ENCODE measurements around the gene USP28.
"Not testable (repeated sequence)": the region's sequence is repeated elsewhere in the genome, so short reads cannot be mapped to it uniquely, and the experiment has no call there.

The USP28 gene, protein sequence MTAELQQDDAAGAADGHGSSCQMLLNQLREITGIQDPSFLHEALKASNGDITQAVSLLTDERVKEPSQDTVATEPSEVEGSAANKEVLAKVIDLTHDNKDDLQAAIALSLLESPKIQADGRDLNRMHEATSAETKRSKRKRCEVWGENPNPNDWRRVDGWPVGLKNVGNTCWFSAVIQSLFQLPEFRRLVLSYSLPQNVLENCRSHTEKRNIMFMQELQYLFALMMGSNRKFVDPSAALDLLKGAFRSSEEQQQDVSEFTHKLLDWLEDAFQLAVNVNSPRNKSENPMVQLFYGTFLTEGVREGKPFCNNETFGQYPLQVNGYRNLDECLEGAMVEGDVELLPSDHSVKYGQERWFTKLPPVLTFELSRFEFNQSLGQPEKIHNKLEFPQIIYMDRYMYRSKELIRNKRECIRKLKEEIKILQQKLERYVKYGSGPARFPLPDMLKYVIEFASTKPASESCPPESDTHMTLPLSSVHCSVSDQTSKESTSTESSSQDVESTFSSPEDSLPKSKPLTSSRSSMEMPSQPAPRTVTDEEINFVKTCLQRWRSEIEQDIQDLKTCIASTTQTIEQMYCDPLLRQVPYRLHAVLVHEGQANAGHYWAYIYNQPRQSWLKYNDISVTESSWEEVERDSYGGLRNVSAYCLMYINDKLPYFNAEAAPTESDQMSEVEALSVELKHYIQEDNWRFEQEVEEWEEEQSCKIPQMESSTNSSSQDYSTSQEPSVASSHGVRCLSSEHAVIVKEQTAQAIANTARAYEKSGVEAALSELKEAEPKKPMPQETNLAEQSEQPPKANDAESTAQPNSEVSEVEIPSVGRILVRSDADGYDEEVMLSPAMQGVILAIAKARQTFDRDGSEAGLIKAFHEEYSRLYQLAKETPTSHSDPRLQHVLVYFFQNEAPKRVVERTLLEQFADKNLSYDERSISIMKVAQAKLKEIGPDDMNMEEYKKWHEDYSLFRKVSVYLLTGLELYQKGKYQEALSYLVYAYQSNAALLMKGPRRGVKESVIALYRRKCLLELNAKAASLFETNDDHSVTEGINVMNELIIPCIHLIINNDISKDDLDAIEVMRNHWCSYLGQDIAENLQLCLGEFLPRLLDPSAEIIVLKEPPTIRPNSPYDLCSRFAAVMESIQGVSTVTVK

DNA sequence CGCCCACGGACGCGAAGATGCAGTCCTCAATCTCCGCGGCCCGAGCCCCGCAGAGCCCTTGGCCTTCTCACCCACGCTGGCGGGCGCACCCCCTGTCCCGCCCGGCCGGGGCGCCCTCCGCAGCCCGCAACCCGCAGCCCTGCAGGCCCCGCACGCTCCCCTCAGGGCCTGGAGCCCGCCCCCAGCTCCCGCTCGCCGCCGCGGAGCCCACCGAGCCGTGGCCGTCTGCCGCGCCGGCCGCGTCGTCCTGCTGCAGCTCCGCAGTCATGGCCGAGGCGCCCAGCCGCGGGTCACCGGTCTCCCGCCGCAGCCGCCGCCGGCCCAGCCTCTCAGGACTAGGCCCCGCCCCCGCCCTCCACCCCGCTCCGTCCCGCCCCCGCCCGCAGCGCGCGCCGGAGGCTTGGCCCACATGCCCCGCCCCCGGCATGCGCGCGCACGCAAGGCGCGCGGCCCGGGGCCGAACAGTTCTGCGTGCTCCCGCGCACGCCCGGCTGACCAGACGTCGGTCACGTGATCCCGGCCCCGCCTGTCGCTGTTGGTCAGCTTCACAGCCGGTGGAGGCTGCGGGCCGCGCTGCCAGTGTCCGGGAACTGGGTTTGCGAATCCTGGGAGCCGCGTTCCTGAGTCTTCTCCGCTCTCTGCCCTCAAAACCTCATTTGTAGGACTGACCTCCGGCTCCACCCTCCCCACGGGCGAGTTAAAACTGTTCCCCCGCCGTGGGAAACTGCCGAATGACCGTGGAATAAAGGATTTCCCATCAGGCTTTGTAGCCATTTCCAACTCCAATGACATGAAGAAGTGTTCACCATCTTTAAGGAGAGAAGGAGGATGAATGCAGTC lies at the start of gene USP28:
Gene USP28, minus strand, starts transcription at position 339 of the 840 bp plus-strand sequence. Its CDS starts 71 bp downstream, at position 268.
- Histone ChIP-seq H3K36me3 (ENCODE audit: insufficient read depth, low read length) (no peaks in the 10 kb centered on the region), H3K4me1 (ENCODE audit: insufficient read depth, low read length, poor library complexity, severe bottlenecking) (peaks cover 57% of the 10 kb centered on the region), H3K79me2 (ENCODE audit: insufficient read depth, low read length) (peaks cover 66% of the 10 kb centered on the region), H3K27me3 (ENCODE audit: insufficient read depth, low read length, poor library complexity, severe bottlenecking) (no peaks in the 10 kb centered on the region), H3K9me2 (replicated peaks; ENCODE audit: low read depth, low read length) (no peaks in the 10 kb centered on the region), H3K9ac (ENCODE audit: low read depth, low read length, poor library complexity, severe bottlenecking) (peak within 1 kb of the TSS; percentile 86), H3K4me3 (ENCODE audit: low read length, poor library complexity, severe bottlenecking) (peak within 1 kb of the TSS; percentile 94), H3K4me2 (ENCODE audit: low read depth, low read length, poor library complexity, severe bottlenecking) (peak within 1 kb of the TSS; percentile 90), H4K20me1 (ENCODE audit: insufficient read depth, low read length, poor library complexity, severe bottlenecking) (peaks cover 20% of the 10 kb centered on the region), H3F3A (ENCODE audit: low read depth) (no peaks in the 10 kb centered on the region), H3K9me3 (ENCODE audit: insufficient read depth, low read depth, low read length) (no peaks in the 10 kb centered on the region), H2AFZ (ENCODE audit: low read length) (peak within 1 kb of the TSS; percentile 95)
- TF ChIP-seq, protein P1, sequence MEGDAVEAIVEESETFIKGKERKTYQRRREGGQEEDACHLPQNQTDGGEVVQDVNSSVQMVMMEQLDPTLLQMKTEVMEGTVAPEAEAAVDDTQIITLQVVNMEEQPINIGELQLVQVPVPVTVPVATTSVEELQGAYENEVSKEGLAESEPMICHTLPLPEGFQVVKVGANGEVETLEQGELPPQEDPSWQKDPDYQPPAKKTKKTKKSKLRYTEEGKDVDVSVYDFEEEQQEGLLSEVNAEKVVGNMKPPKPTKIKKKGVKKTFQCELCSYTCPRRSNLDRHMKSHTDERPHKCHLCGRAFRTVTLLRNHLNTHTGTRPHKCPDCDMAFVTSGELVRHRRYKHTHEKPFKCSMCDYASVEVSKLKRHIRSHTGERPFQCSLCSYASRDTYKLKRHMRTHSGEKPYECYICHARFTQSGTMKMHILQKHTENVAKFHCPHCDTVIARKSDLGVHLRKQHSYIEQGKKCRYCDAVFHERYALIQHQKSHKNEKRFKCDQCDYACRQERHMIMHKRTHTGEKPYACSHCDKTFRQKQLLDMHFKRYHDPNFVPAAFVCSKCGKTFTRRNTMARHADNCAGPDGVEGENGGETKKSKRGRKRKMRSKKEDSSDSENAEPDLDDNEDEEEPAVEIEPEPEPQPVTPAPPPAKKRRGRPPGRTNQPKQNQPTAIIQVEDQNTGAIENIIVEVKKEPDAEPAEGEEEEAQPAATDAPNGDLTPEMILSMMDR (conservative IDR thresholded peaks at IDR 0.05; ENCODE audit: low read length): no peak
- no peak for TF ChIP-seq EZH2phosphoT487 (IDR thresholded peaks at IDR 0.05; ENCODE audit: borderline replicate concordance)

DNA sequence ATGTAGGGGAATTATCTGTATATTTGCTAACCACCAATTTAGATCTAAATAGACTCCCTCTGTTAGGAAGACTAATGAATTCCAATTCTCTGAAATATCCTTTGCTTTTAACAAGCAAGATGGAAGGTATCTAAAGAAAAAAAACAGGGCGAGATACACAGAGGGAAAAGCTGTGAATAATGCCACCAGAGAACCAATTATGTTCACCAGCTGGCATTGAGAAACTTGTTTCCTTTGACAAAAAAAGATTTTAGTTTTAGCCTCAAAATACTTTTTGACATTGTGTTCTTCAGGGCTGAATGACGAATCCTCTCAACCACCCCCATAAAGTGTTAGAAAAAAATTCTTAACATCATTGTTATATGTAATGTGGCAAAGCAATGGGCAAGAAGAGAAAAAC lies 48.2 kb upstream of the USP28 start:
- H3K9me3 ChIP-seq (ENCODE audit: insufficient read depth, low read depth, low read length): no peaks in the 10 kb centered on the region

DNA sequence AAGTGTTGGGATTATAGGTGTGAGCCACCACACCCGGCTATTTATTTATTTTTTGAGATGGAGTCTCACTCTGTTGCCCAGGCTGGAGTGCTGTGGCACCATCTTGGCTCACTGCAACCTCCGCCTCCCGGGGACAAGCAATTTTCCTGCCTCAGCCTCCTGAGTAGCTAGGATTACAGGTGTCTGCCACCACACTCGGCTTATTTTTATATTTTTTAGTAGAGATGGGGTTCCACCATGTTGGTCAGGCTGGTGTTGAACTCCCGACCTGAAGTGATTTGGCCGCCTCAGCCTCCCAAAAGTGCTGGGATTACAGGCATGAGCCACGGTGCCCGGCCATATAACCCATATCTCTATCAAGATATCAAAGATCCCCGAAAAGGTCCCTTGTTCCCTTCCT lies 36.1 kb upstream of the USP28 start:
- H3K4me3 ChIP-seq (ENCODE audit: low read length, poor library complexity, severe bottlenecking); H2AFZ ChIP-seq (ENCODE audit: low read length); H3K9me2 ChIP-seq (replicated peaks; ENCODE audit: low read depth, low read length); H3K79me2 ChIP-seq (ENCODE audit: insufficient read depth, low read length); H3K9ac ChIP-seq (ENCODE audit: low read depth, low read length, poor library complexity, severe bottlenecking); H3K9me3 ChIP-seq (ENCODE audit: insufficient read depth, low read depth, low read length); H3K36me3 ChIP-seq (ENCODE audit: insufficient read depth, low read length); H3F3A ChIP-seq (ENCODE audit: low read depth); H3K27me3 ChIP-seq (ENCODE audit: insufficient read depth, low read length, poor library complexity, severe bottlenecking); H3K4me2 ChIP-seq (ENCODE audit: low read depth, low read length, poor library complexity, severe bottlenecking); H3K4me1 ChIP-seq (ENCODE audit: insufficient read depth, low read length, poor library complexity, severe bottlenecking); H4K20me1 ChIP-seq (ENCODE audit: insufficient read depth, low read length, poor library complexity, severe bottlenecking): not testable (repeated sequence)

More for the DNA sequence above, 48.2 kb upstream of the USP28 start:
- Histone ChIP-seq H3K27me3 (ENCODE audit: insufficient read depth, low read length, poor library complexity, severe bottlenecking) (no peaks in the 10 kb centered on the region), H3K9me2 (replicated peaks; ENCODE audit: low read depth, low read length) (no peaks in the 10 kb centered on the region), H4K20me1 (ENCODE audit: insufficient read depth, low read length, poor library complexity, severe bottlenecking) (no peaks in the 10 kb centered on the region), H3K36me3 (ENCODE audit: insufficient read depth, low read length) (no peaks in the 10 kb centered on the region), H3F3A (ENCODE audit: low read depth) (no peaks in the 10 kb centered on the region), H3K79me2 (ENCODE audit: insufficient read depth, low read length) (no peaks in the 10 kb centered on the region), H2AFZ (ENCODE audit: low read length) (no peak overlapping the region), H3K4me3 (ENCODE audit: low read length, poor library complexity, severe bottlenecking) (no peak overlapping the region), H3K4me1 (ENCODE audit: insufficient read depth, low read length, poor library complexity, severe bottlenecking) (no peaks in the 10 kb centered on the region), H3K4me2 (ENCODE audit: low read depth, low read length, poor library complexity, severe bottlenecking) (no peak overlapping the region), H3K9ac (ENCODE audit: low read depth, low read length, poor library complexity, severe bottlenecking) (no peak overlapping the region)
- TF ChIP-seq, protein P1 (conservative IDR thresholded peaks at IDR 0.05; ENCODE audit: low read length): no peak
- TF ChIP-seq EZH2phosphoT487 (IDR thresholded peaks at IDR 0.05; ENCODE audit: borderline replicate concordance): no peak

Measured in Loucy (cell line).